ENCODE results near the gene TMEM131L. TPM values are rescaled to one million over a fixed set of nuclear protein-coding genes. Genes with fewer than 3 reads are reported as not detected.

Gene TMEM131L
- total RNA-seq, 1 donor from 2014 or later, result 6.4 TPM

- Mint-ChIP-seq H3K27ac (ENCODE audit: unreplicated experiment) (no peak overlapping the region), H3K36me3 (ENCODE audit: unreplicated experiment) (peaks cover under 1% of the 10 kb centered on the region), H3K27me3 (ENCODE audit: unreplicated experiment) (no peaks in the 10 kb centered on the region), H3K4me3 (ENCODE audit: unreplicated experiment) (no peak overlapping the region), H3K4me1 (ENCODE audit: unreplicated experiment) (peaks cover 33% of the 10 kb centered on the region), H3K9me3 (ENCODE audit: unreplicated experiment) (no peaks in the 10 kb centered on the region)
- TF ChIP-seq CTCF (IDR thresholded peaks at IDR 0.05), result no peak
- peak; percentile 64 for DNase-seq (ENCODE audit: extremely low spot score, unreplicated experiment)
Observed at GRCh38 chr4:153494562-153494961, 28.4 kb downstream of the TMEM131L start.

DNA sequence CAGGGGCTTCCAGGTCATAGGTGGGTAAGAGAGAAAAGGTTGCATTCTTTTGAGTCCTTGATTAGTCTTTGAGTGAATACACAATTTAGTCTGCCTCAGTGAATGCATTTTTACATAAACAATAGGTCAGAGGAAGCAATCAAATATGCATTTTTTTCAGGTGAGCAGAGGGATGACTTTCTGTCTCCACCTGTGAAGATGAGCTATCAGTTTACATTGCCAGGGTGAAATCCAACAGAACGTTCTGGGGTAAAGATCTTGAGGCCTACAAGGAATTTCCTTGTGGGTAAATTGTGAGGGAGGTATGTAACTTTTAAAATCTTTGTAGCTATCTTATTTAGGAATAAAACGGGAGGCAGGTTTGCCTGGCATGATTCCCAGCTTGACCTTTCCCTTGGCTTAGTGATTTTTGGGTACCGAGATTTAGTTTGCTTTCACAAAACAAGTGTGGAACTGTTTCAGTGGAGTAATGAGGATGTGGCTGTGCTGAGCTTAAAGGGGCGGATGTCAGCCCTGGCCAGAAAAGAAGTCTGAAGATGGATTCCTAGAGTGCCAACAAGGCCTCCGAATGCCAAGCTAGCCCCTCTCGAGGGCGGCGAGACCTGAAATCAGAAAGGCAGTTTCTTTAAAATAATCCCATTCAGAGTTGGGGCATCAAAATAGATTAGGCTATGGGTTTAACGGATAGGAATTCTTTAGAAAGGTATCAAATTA, 29.5 kb downstream of the TMEM131L start:
- no peaks in the 10 kb centered on the region for H3K9me3 Mint-ChIP-seq (ENCODE audit: unreplicated experiment)
- H3K27ac Mint-ChIP-seq (ENCODE audit: unreplicated experiment), result no peak overlapping the region
- TF ChIP-seq CTCF (IDR thresholded peaks at IDR 0.05), result no peak
- no peaks in the 10 kb centered on the region for H3K27me3 Mint-ChIP-seq (ENCODE audit: unreplicated experiment)
- peaks cover 27% of the 10 kb centered on the region for H3K4me1 Mint-ChIP-seq (ENCODE audit: unreplicated experiment)
- DNase-seq (ENCODE audit: extremely low spot score, unreplicated experiment), result no peak
- peaks cover 3% of the 10 kb centered on the region for H3K36me3 Mint-ChIP-seq (ENCODE audit: unreplicated experiment)
- H3K4me3 Mint-ChIP-seq (ENCODE audit: unreplicated experiment), result no peak overlapping the region

- Mint-ChIP-seq H3K36me3 (ENCODE audit: unreplicated experiment) (peaks cover 3% of the 10 kb centered on the region), H3K27ac (ENCODE audit: unreplicated experiment) (no peak overlapping the region), H3K4me3 (ENCODE audit: unreplicated experiment) (no peak overlapping the region), H3K27me3 (ENCODE audit: unreplicated experiment) (no peaks in the 10 kb centered on the region), H3K9me3 (ENCODE audit: unreplicated experiment) (no peaks in the 10 kb centered on the region), H3K4me1 (ENCODE audit: unreplicated experiment) (peaks cover 25% of the 10 kb centered on the region)
- no peak for DNase-seq (ENCODE audit: extremely low spot score, unreplicated experiment)
- no peak for TF ChIP-seq CTCF (IDR thresholded peaks at IDR 0.05)
Observed at GRCh38 chr4:153497091-153497531, 31.0 kb downstream of the TMEM131L start.

DNA sequence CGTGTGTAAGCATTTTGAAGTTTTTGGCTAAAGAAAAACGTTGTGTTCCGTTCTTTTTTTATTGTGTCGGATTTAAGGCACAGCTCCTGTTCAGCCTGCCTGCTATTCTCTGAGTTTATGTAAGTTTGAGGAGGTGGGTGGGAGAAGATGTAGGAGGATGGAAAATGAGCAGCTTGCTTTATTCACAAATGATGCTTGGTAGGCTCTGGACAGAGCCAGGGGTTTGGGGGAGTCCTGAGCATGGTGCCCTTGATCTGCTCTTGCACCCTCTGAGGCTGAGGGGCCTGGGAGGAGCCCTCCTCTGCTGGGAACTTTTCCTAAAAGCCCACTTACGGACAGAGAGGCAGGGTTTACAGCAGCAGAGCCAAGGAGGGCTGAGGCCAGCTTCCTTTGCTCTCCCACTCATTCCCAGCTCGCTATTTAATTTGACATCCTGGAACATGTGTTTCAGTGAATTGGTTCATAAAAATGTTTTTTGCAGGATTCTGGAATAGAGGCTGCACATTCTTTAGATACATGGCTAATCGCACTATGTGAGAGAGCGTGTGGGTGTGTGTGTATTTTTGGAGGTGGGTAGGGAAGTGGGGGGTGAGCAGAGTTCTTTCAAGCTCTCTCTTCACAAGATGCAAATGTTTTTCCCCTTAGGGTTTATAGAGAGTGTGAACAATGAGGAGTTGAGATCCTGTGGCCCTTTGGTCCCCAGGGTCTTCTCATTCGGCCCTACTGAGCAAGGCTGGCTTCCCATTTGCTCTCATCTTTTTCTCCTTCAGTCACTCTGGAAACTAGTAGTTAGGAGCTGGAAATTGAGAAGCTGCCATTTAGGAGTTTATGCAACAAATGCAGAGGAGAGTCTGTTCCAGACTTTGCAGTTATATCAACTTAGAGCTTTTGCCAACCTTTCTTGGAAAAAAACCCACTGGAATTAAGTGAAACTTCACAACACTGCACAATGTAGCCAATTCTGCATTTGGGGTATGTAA, 32.1 kb downstream of the TMEM131L start:
- Mint-ChIP-seq H3K4me1 (ENCODE audit: unreplicated experiment) (peaks cover 28% of the 10 kb centered on the region), H3K27ac (ENCODE audit: unreplicated experiment) (peak overlapping the region; percentile 52), H3K36me3 (ENCODE audit: unreplicated experiment) (peaks cover 3% of the 10 kb centered on the region), H3K9me3 (ENCODE audit: unreplicated experiment) (no peaks in the 10 kb centered on the region), H3K4me3 (ENCODE audit: unreplicated experiment) (no peak overlapping the region), H3K27me3 (ENCODE audit: unreplicated experiment) (no peaks in the 10 kb centered on the region)
- TF ChIP-seq CTCF (IDR thresholded peaks at IDR 0.05), result no peak
- no peak for DNase-seq (ENCODE audit: extremely low spot score, unreplicated experiment)

DNA sequence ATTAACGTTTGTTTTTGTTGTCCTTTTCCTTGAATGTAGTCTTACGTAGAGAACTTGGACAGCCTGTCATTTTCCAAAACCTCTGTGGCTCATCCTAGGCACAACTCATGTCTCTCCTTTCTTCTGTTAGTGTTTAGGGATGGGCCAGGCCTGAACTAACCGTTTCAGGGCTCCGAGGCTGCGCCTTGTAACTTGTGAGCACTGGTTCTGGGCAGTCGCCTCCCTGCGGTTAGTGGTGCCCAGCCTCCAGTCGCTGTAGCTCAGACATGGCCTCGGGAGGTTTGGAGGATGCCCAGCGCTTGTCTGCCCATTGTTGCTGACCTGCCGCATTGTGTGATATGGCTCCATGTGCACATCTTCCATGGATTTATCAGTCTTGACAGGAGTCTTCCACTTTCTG, 32.8 kb downstream of the TMEM131L start:
- H3K27me3 Mint-ChIP-seq (ENCODE audit: unreplicated experiment), result no peaks in the 10 kb centered on the region
- no peak for TF ChIP-seq CTCF (IDR thresholded peaks at IDR 0.05)
- peaks cover 3% of the 10 kb centered on the region for H3K36me3 Mint-ChIP-seq (ENCODE audit: unreplicated experiment)
- H3K4me1 Mint-ChIP-seq (ENCODE audit: unreplicated experiment), result peaks cover 28% of the 10 kb centered on the region
- H3K9me3 Mint-ChIP-seq (ENCODE audit: unreplicated experiment), result no peaks in the 10 kb centered on the region
- DNase-seq (ENCODE audit: extremely low spot score, unreplicated experiment), result no peak
- H3K27ac Mint-ChIP-seq (ENCODE audit: unreplicated experiment), result no peak overlapping the region
- H3K4me3 Mint-ChIP-seq (ENCODE audit: unreplicated experiment), result no peak overlapping the region
